HepG2 (cell line): ENCODE measurements around the gene HAGHL. TPM values are rescaled to one million over a fixed set of nuclear protein-coding genes. Genes with fewer than 3 reads are reported as not detected.

ENCODE experiments used
- ETV6 ChIP-seq: sonication (generic); formaldehyde crosslinking; conservative IDR thresholded peaks from 2 replicates; pipeline ENCODE4 v1.4.0; 2020; ENCODE audit warnings: missing genetic modification reagents
- GATAD1 ChIP-seq: IDR thresholded peaks from 2 replicates; pipeline ENCODE4 v1.6.1; 2016; ENCODE audit warnings: missing genetic modification reagents, missing compliant biosample characterization
- HNRNPLL ChIP-seq: fragments of 200-400 bp; formaldehyde crosslinking; IDR thresholded peaks from 2 replicates; pipeline ENCODE4 v1.6.1; 2017; ENCODE audit warnings: mild to moderate bottlenecking, low read depth, low read length; ENCODE audit not compliant: poor library complexity, severe bottlenecking
- NFE2 ChIP-seq: sonication (generic); formaldehyde crosslinking; IDR thresholded peaks from 2 replicates; pipeline ENCODE4 v1.4.0; 2020; ENCODE audit warnings: missing genetic modification reagents
- SOX6 ChIP-seq, 2 experiments: fragments of 450-650 bp in 1 of 2; sonication (generic) in 1 of 2; formaldehyde crosslinking in 1 of 2; IDR thresholded peaks; 2 replicates each; pipeline versions ENCODE4 v1.4.0 to v1.6.1; 2017 to 2020; ENCODE audit warnings: antibody characterized with exemption in 1 of 2, mild to moderate bottlenecking in 1 of 2, missing genetic modification reagents in 1 of 2
- SRF ChIP-seq: IDR thresholded peaks from 2 replicates; pipeline ENCODE4 v1.6.1; 2011; ENCODE audit warnings: mild to moderate bottlenecking, low read depth, low read length, moderate library complexity
- TGIF2 ChIP-seq: IDR thresholded peaks from 2 replicates; pipeline ENCODE4 v1.6.1; 2016; ENCODE audit warnings: control low read depth, missing compliant biosample characterization
- TSC22D2 ChIP-seq: sonication (generic); formaldehyde crosslinking; IDR thresholded peaks from 2 replicates; pipeline ENCODE4 v1.5.1; 2020; ENCODE audit warnings: missing genetic modification reagents, mild to moderate bottlenecking, borderline replicate concordance
- U2AF1 ChIP-seq: fragments of 200-400 bp; formaldehyde crosslinking; optimal IDR thresholded peaks from 2 replicates; pipeline ENCODE3; 2017; ENCODE audit warnings: mild to moderate bottlenecking, low read depth, low read length
- ZKSCAN8 ChIP-seq: IDR thresholded peaks from 2 replicates; pipeline ENCODE4 v1.6.1; 2016; ENCODE audit warnings: borderline replicate concordance, missing genetic modification reagents, missing compliant biosample characterization
- ZMAT3 ChIP-seq: sonication (generic); formaldehyde crosslinking; conservative IDR thresholded peaks from 2 replicates; pipeline ENCODE4 v1.7.0; 2021; ENCODE audit warnings: missing genetic modification reagents
- ZNF549 ChIP-seq: sonication (generic); formaldehyde crosslinking; IDR thresholded peaks from 2 replicates; pipeline ENCODE4 v1.5.0; 2020; ENCODE audit warnings: missing genetic modification reagents
- ZNF761 ChIP-seq: sonication (generic); formaldehyde crosslinking; conservative IDR thresholded peaks from 2 replicates; pipeline ENCODE4 v1.4.0; 2020; ENCODE audit warnings: mild to moderate bottlenecking, missing genetic modification reagents
- ZSCAN9 ChIP-seq: IDR thresholded peaks from 2 replicates; pipeline ENCODE4 v1.6.1; 2016; ENCODE audit warnings: borderline replicate concordance
- polyA plus RNA-seq, 8 experiments: library from polyadenylated mRNA; depleted of rRNA in 3 of 8; stranded (reverse) in 7 of 8; unstranded in 1 of 8; fragments of >200 nt; fragmentation: Illumina TruSeq in 4 of 8; extraction: Trizol in 4 of 8; gene quantifications; 2 replicates each; pipeline versions ENCODE4 v1.2.1 to v1.2.3, GENCODE V29; 2011 to 2016; ENCODE audit warnings: low read depth in 4 of 8, missing spikeins in 1 of 8, mixed read lengths in 1 of 8; ENCODE audit not compliant: insufficient read depth in 1 of 8
- total RNA-seq, 5 experiments: library from RNA; depleted of rRNA; stranded (reverse); fragments of >200 nt; fragmentation: Illumina TruSeq; extraction: Trizol; gene quantifications; 2 replicates each; pipeline ENCODE4 v1.2.3, GENCODE V29; 2016; ENCODE audit warnings: low read depth in 1 of 5
- TF ChIP-seq, protein P1 (sequence below): sonication (generic); formaldehyde crosslinking; IDR thresholded peaks from 2 replicates; pipeline ENCODE4 v1.8.0; 2022; ENCODE audit warnings: missing genetic modification reagents, mild to moderate bottlenecking, moderate library complexity, borderline replicate concordance
- TF ChIP-seq, protein P2 (sequence below): IDR thresholded peaks from 2 replicates; pipeline ENCODE4 v1.6.1; 2016; ENCODE audit warnings: low read depth, control low read depth
- TF ChIP-seq, protein P3 (sequence below): conservative IDR thresholded peaks from 2 replicates; pipeline ENCODE4 v1.6.1; 2018; ENCODE audit warnings: missing genetic modification reagents
- TF ChIP-seq, protein P4 (sequence below): sonication (generic); formaldehyde crosslinking; IDR thresholded peaks from 2 replicates; pipeline ENCODE4 v1.8.0; 2022; ENCODE audit warnings: missing genetic modification reagents, low read depth, mild to moderate bottlenecking, borderline replicate concordance
- TF ChIP-seq, protein P5 (sequence below): sonication (generic); formaldehyde crosslinking; IDR thresholded peaks from 2 replicates; pipeline ENCODE4 v1.8.1; 2023; ENCODE audit warnings: mild to moderate bottlenecking, missing genetic modification reagents, borderline replicate concordance
- TF ChIP-seq, protein P6 (sequence below): sonication (generic); formaldehyde crosslinking; IDR thresholded peaks from 2 replicates; pipeline ENCODE4 v1.8.0; 2023; ENCODE audit warnings: mild to moderate bottlenecking, missing genetic modification reagents

The HAGHL gene
- total and polyA plus RNA-seq, 2 of the 13 experiments (the other 11 are each of a cell fraction or from before 2014, with no cell fraction given), result 3.4 to 8.4 TPM

DNA sequence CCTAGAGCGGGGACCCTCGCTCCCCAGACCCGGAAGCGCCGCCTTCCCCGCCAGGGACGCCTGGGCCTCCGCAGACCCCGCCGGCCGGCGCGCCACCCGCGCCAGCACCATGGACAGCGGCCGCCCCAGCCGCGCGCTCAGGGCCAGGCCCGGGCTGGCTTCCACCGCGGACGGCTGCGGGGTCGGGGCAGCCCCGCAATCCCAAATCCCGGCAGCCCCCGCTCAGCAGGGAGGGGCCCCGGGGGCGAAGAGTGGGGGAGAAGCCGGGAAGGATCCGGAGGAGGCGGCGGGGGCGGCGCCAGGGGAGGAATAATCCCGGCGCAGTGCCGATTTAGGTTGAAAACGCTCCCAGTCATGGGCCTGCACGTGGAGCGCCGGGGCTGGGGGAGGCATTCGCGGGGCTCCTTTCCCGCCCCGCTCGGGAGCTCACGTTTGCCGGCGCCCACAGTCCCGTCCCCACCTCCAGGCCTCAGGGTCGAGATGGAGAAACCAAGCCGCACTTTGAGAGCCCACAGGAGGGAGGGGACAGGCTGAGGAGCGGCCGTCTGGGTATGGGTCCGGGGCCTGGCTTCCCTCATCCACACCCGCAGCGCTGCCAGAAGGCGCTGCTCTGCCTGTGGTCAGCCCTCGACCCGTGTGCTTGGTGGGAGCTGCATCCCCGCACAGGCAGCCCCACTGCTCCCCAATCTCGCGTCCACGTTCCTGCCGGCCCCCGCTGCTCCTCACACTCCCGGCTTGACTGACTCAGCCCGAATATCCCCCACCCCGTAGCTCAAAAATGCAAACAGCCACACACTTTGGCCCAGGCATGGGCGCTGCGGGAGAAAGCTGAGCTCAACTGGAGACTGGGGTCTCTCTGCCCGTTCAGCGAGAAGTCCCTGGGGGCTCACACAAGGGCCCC is 26.0 kb upstream of the HAGHL start (continued):
- 0 out of 2 replicates have a peak, but pooled peaks have one; percentile 32 for TF ChIP-seq GATAD1 (CRISPR knock-in tag)
- peak; percentile 45; the same call in 1 of the 2 replicates for TF ChIP-seq TGIF2 (CRISPR knock-in tag)
- TF ChIP-seq ETV6 (CRISPR knock-in tag), result peak; percentile 88; the same call in 1 of the 2 replicates
- 0 out of 2 replicates have a peak, but pooled peaks have one; percentile 31 for TF ChIP-seq ZKSCAN8 (CRISPR knock-in tag)
- TF ChIP-seq ZNF761 (CRISPR knock-in tag), result peak; percentile 75; the same call in 1 of the 2 replicates
- TF ChIP-seq, protein P1, sequence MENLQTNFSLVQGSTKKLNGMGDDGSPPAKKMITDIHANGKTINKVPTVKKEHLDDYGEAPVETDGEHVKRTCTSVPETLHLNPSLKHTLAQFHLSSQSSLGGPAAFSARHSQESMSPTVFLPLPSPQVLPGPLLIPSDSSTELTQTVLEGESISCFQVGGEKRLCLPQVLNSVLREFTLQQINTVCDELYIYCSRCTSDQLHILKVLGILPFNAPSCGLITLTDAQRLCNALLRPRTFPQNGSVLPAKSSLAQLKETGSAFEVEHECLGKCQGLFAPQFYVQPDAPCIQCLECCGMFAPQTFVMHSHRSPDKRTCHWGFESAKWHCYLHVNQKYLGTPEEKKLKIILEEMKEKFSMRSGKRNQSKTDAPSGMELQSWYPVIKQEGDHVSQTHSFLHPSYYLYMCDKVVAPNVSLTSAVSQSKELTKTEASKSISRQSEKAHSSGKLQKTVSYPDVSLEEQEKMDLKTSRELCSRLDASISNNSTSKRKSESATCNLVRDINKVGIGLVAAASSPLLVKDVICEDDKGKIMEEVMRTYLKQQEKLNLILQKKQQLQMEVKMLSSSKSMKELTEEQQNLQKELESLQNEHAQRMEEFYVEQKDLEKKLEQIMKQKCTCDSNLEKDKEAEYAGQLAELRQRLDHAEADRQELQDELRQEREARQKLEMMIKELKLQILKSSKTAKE (CRISPR knock-in tag), result no peak
- TF ChIP-seq ZSCAN9, result peak; percentile 69; the same call in 1 of the 2 replicates
- peak; percentile 92 for TF ChIP-seq TSC22D2 (CRISPR knock-in tag)
- no peak for TF ChIP-seq SRF
- TF ChIP-seq ZMAT3, result peak; percentile 75; the same call in 1 of the 2 replicates
- TF ChIP-seq, protein P2, sequence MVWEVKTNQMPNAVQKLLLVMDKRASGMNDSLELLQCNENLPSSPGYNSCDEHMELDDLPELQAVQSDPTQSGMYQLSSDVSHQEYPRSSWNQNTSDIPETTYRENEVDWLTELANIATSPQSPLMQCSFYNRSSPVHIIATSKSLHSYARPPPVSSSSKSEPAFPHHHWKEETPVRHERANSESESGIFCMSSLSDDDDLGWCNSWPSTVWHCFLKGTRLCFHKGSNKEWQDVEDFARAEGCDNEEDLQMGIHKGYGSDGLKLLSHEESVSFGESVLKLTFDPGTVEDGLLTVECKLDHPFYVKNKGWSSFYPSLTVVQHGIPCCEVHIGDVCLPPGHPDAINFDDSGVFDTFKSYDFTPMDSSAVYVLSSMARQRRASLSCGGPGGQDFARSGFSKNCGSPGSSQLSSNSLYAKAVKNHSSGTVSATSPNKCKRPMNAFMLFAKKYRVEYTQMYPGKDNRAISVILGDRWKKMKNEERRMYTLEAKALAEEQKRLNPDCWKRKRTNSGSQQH, result peak; percentile 82; the same call in 1 of the 2 replicates
- TF ChIP-seq, protein P3, sequence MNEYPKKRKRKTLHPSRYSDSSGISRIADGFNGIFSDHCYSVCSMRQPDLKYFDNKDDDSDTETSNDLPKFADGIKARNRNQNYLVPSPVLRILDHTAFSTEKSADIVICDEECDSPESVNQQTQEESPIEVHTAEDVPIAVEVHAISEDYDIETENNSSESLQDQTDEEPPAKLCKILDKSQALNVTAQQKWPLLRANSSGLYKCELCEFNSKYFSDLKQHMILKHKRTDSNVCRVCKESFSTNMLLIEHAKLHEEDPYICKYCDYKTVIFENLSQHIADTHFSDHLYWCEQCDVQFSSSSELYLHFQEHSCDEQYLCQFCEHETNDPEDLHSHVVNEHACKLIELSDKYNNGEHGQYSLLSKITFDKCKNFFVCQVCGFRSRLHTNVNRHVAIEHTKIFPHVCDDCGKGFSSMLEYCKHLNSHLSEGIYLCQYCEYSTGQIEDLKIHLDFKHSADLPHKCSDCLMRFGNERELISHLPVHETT (CRISPR knock-in tag), result peak; percentile 50; the same call in 1 of the 2 replicates
- TF ChIP-seq, protein P4, sequence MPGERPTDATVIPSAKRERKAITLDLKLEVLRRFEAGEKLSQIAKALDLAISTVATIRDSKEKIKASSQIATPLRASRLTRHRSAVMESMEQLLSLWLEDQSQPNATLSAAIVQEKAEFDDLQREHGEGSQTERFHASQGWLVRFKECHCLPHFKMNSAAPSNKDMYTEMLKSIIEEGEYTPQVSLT (CRISPR knock-in tag), result no peak
- TF ChIP-seq, protein P5, sequence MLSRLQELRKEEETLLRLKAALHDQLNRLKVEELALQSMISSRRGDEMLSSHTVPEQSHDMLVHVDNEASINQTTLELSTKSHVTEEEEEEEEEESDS (CRISPR knock-in tag), result peak; percentile 41; the same call in 1 of the 2 replicates
- no peak for TF ChIP-seq SOX6 (IDR thresholded peaks at IDR 0.05)
- TF ChIP-seq SOX6 (CRISPR knock-in tag; IDR thresholded peaks at IDR 0.05), result no peak
- no peak for TF ChIP-seq NFE2 (CRISPR knock-in tag)
- TF ChIP-seq ZNF549 (CRISPR knock-in tag), result peak; percentile 63; the same call in 1 of the 2 replicates
- TF ChIP-seq, protein P6, sequence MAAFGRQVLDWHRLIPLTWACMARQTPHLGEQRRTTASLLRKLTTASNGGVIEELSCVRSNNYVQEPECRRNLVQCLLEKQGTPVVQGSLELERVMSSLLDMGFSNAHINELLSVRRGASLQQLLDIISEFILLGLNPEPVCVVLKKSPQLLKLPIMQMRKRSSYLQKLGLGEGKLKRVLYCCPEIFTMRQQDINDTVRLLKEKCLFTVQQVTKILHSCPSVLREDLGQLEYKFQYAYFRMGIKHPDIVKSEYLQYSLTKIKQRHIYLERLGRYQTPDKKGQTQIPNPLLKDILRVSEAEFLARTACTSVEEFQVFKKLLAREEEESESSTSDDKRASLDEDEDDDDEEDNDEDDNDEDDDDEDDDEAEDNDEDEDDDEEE (CRISPR knock-in tag), result peak; percentile 82; the same call in 1 of the 2 replicates
- TF ChIP-seq U2AF1, result no peak
- TF ChIP-seq HNRNPLL, result no peak
